G401.6 (cell line): ENCODE data around the gene HSBP1L1.

ENCODE experiments used
- FAIRE-seq: peaks from 2 replicates; lab custom pipeline; 2012; peaks lifted over from hg19 to GRCh38; lab: Jason Lieb, UNC

The HSBP1L1 gene

GRCh38 chr18:79964330-79965118 lies at the start of gene HSBP1L1:
Gene HSBP1L1, plus strand, starts transcription at chr18:79964643. Its CDS starts 93 bp downstream, at chr18:79964736.
- FAIRE-seq, result no peak

DNA sequence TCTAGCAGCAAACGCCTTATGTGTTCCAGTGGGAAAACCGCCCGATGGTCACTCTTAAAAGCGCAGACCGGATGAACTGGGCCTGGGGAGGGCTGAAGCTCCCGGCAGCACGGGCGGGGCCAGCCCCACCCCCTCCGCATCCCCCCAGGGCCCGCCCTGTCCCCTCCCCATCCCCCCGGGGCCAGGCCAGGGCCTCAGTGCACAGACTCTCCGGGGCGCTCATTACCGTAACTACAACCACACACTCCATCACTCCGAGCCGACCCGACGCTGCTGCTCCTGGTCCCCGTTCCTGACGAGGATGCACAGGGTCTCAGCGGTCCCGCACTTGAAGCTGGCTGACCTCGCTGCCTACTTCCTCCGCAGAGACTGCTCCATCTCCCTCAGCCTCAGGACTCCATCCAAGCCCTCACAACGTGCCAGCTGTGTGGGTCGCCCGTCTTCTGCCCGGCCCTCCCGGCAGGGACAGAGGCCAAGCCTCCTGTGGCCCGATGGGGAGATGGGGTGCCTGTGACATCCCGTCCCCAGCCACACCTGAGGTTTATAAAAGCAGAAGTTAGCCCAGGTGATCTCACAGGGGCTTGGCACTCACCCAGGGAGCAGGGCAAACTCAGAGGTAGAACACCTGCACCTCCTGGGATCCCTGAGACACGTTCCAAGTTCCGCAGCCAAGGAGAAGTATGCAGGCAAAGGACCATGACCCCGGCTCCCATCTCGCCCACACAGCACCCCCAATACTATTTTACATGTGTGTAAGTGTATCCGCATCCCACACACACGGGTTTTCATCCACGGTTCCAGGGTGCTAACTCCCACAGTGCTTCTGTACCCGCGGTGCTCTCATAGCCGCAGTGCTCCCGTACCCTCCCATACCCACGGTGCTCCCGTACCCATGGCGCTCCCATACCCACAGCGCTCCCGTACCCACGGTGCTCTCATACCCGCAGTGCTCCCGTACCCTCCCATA lies 49.0 kb upstream of the HSBP1L1 start:
- no peak for FAIRE-seq

DNA sequence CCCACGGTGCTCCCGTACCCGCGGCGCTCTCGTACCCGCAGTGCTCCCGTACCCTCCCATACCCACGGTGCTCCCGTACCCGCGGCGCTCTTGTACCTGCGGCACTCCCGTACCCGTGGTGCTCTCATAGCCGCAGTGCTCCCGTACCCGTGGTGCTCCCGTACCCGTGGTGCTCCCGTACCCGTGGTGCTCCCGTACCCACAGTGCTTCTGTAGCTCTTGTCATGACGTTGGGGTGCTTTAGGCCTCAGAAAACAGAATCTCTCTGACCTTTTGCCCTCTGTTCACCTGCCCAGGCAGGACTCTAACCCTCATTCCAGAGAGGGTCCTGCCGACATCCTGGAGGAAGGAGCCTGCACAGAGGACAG lies 48.3 kb upstream of the HSBP1L1 start:
- no peak for FAIRE-seq

- FAIRE-seq, result no peak
Measured at GRCh38 chr18:79916546-79917168, 47.8 kb upstream of the HSBP1L1 start.

DNA sequence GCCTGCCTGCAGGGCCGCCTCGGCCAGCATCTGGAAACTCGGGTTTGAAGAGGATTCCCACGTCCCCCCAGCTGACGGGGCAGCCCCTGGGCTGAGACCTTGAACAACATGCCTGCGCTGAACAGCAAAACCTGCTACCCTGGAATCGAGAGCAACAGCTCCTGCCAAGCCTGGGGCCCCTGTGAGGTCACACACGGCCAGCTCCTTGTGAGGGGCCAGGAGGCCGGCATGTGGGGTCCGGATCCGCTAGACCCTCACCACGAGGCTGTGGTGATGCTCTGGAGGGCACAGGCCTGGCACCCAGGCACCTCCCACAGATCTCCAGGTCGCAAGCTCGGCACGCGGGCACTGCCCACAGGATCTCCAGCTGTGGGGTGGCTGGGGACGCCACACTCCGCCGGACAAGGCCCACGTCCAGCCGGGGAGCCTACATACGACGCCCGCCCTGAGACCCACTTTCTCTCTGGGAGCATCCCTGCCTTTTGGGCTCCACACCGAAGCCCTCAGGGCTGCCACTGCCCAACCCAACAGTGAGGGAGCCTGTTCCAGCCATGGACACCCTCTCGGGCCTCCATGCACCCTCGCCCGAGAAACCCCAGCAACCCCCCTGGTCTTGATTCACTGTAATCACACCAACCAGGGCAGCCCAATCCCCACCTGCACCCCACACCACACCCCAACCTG lies 47.1 kb upstream of the HSBP1L1 start:
- no peak for FAIRE-seq

- FAIRE-seq, result no peak
Measured at GRCh38 chr18:79917853-79918614, 46.4 kb upstream of the HSBP1L1 start.

DNA sequence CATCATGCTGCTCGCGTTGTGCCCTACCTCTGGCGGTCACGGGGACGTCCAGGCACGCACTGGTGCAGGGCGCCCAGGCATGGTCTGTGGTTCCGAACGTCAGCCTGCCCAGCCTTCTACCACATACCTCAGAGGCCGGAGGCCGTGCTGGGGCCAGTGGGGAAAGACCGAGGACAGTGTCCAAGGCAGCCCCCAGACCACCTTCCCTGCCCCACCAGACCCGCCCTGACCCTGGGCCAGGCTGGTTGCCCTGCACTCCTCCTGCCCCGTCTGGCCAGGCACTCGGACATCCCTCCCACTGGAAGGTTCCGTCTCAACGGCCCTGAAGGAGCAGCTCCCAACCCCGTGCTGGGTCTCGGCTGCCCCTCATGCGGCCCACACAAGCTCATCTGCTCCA lies 45.8 kb upstream of the HSBP1L1 start:
- no peak for FAIRE-seq

DNA sequence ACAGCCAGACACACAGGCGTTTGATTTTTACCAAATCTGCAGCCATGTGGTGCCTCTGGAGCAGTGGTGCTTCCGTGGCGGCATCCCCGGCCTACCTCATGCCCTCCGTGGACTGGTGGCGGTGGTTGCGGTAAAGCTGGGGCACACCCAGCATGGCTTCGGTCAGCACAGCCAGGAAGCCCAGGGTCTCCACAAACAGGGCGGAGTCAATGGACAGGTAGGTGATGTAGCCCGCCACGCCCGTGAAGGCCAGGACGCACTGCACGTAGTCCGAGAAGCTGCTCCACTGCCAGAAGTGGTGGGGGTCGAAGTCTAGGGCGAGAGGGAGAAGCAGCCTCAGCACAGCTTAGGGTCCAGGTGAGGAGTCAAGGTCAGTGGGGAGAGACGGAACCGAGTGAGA lies 45.4 kb upstream of the HSBP1L1 start:
- FAIRE-seq, result no peak

- FAIRE-seq, result no peak
Measured at GRCh38 chr18:79921984-79922965, 42.2 kb upstream of the HSBP1L1 start.

DNA sequence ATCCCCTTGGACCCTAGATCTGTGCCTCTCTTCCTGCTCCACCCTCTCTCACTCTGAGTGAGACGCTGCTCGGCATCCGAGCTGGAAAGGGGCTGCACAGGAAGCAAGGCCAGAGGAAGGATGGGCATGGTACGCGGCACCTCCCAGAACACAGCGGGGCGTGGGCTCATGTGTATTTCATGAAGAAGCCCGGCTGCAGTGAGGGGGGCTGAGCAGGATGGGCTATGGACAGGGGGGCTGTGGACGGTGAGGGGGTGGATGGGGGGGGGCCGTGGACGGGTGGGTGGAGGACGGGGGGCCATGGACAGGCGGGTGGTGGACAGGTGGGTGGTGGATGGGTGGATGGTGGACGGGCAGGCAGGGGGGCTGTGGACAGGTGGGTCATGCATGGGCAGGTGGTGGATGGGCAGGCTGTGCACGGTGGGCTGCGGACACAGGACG lies 41.5 kb upstream of the HSBP1L1 start:
- FAIRE-seq, result no peak

DNA sequence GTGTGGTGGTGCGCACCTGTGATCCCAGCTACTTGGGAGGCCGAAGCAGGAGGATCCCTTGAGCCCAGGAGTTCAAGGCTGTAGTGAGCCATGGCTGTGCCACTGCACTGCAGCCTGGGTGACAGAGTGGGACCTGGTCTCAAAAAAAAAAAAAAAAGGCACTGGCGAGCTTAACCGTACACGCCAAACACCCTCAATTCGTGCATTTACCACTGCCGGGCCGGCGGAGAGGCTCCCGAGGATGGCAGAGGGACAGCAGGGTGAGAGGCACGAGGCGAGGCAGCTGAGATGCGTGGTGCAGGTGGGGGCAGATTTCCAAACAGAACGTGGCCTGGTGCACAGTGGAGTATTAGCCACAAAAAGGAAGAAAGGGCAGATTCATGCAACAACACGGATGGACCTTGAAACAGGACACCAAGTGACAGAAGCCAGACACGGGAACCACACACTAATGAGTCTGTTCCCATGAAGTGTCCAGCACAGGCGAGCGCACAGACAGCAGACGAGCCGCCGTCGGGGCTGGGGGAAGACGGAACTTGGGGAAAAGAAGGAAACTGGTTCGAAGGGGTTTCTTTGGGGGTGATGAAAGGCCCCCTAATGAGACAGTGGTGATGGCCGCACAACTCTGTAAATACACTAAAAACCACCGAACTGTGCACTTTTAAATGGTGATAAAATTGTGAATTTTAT lies 40.4 kb upstream of the HSBP1L1 start:
- no peak for FAIRE-seq

- FAIRE-seq, result no peak
Measured at GRCh38 chr18:79924814-79925731, 39.4 kb upstream of the HSBP1L1 start.

DNA sequence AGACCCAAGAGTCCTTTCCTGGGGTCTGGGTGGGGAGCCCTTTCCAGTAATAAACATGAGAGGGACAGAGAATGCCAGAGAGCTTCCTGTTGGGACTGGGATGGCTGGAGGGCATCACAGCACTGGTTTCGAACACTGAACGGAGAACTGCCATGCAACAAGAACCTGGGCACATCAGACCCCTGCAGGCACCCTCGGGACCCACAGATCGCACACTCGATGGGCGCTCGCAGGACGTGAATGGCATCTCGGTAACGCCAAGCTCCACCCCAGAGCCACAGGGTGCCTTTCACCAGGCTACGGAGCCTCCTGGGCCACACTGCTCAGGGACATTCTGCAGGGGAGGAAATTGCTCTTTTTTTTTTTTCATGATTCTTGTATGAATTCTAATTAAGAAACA lies 38.1 kb upstream of the HSBP1L1 start:
- no peak for FAIRE-seq

DNA sequence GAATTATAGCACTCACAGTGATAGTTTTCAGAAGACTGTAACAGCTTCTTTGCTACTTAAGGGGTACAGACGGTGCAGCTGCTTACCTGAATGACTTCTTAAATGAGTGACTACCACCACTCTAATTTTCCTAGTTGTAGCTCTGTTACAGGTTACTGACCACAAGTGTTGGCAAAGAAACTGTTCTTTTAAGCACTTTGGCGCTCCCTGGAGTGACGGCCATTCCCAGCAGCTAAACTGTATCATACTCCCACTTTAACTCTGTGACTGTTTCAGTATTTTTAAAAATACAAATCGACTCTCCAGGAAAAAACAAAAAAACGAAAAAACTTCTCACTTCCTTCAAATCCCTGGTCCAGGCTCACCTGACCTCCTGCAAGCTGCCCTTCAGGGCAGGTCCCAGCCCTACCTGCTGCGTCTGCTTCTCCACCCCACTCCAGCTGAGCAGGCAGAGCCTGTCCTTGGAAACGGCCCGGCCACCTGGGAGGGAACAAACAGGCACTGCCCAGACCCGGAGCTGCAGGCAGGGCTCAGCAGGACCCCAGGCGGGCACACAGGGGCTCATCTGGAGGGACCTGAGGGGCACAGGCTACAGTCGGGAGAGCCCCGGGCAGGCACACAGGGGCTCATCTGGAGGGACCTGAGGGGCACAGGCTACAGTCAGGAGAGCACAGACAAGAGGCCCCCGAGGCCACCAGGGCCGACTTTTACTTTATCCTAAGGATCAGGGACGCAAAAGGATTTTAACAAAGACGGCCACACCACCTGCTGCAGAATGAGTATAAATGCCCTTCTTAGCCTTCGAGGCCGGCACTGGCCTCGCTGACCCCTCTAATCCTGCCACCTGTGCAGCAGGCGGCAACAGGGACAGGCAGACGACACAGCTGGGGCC lies 37.5 kb upstream of the HSBP1L1 start:
- FAIRE-seq, result no peak

GRCh38 chr18:79927607-79928562 lies 36.6 kb upstream of the HSBP1L1 start:
- no peak for FAIRE-seq

DNA sequence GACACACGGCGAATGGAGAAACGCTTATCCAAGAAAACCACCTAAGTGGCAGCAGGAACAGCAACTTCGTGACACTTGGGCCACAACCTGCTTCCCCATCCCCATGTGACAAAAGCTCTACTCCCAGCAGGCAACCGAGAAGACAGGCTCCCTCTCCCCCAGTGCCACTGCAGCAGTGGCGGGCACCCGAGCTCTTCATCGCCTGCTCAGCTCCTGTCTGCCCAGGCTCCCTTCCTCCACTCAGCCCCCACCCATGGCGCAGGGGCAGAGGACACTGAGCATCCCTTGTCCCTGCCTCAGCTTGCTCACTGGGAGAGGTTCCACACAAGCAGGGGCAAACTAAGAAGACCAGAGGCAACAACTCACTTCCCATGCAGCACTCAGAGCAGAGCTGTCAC lies 35.9 kb upstream of the HSBP1L1 start:
- no peak for FAIRE-seq
